ENCODE data around the gene SCG2.
"Not testable (repeated sequence)": the region's sequence is repeated elsewhere in the genome, so short reads cannot be mapped to it uniquely, and the experiment has no call there.

SCG2 gene

GRCh38 chr2:223599640-223600380, 2.4 kb downstream of the SCG2 start:
- no peak for DNase-seq (ENCODE audit: low spot score in 2 of 2)
- H3K27me3 Mint-ChIP-seq, result peaks cover 3% of the 10 kb centered on the region
- H3K9me3 Mint-ChIP-seq, result peaks cover 2% of the 10 kb centered on the region
- H3K36me3 Mint-ChIP-seq, result no peaks in the 10 kb centered on the region
- ATAC-seq (ENCODE audit: low read depth), result no peak
- H3K4me1 Mint-ChIP-seq, result no peaks in the 10 kb centered on the region
- no peak overlapping the region for H3K27ac Mint-ChIP-seq
- no peak overlapping the region for H3K4me3 Mint-ChIP-seq

DNA sequence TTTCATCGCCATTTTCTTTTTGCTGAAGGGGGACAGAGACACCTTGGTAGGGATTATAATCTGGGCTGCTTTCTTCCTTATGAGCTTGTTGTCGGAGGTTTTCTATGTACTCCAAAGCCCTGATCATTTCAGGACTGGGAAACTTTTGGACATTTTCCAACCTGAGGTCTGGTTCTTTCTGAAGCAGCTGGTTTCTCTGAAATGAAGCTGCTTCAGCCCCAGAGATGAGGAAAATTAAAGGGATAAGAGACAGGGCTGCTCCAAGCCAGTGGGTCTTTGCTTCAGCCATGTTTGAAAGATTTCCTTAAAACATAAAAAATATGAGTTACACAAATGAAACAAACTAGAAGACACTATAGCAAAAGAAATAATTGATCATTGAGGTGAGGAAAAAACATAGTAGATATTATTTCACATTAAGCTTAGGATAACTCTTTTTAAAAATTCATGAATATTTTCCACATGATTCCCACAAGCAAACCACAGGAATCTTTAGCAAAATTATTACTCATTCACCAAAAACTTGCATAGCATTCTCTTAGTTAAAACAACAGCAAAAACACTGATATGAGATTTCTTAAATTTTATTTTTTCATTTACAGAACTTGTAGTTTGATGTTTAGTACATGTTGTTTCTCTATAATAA, 3.0 kb downstream of the SCG2 start:
- Mint-ChIP-seq H3K27ac (no peak overlapping the region), H3K27me3 (peaks cover 3% of the 10 kb centered on the region), H3K4me3 (no peak overlapping the region), H3K4me1 (no peaks in the 10 kb centered on the region), H3K9me3 (peaks cover 2% of the 10 kb centered on the region), H3K36me3 (no peaks in the 10 kb centered on the region)
- DNase-seq (ENCODE audit: low spot score in 2 of 2) (no peak), ATAC-seq (ENCODE audit: low read depth) (no peak)

DNA sequence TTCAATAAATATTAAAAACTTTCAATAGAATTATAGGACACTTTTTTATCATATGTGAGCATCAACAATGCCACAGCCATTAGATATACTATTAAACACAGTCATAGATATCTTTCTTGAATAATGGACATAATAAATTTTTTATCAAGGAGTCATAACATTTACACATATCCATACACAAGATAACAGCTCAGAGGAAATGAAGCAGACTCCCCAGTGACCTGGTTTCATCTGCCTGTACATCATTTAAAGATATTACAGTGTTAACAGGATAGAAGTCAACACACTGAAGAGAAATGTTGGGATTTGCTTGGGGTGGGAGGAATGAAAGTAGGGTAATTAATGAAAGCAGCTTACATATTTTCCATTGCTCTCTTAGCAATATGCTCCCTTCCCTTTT, 5.1 kb downstream of the SCG2 start:
- Mint-ChIP-seq H3K36me3 (peaks cover 2% of the 10 kb centered on the region), H3K4me3 (no peak overlapping the region), H3K9me3 (peaks cover 5% of the 10 kb centered on the region), H3K4me1 (no peaks in the 10 kb centered on the region), H3K27me3 (peaks cover 7% of the 10 kb centered on the region), H3K27ac (no peak overlapping the region)
- DNase-seq (ENCODE audit: low spot score in 2 of 2), result no peak
- no peak for ATAC-seq (ENCODE audit: low read depth)

- Mint-ChIP-seq H3K36me3 (peaks cover 2% of the 10 kb centered on the region), H3K27ac (no peak overlapping the region), H3K4me3 (no peak overlapping the region), H3K4me1 (no peaks in the 10 kb centered on the region), H3K9me3 (peaks cover 5% of the 10 kb centered on the region), H3K27me3 (peaks cover 7% of the 10 kb centered on the region)
- ATAC-seq (ENCODE audit: low read depth) (no peak), DNase-seq (ENCODE audit: low spot score in 2 of 2) (no peak)
These were observed 6.0 kb downstream of the SCG2 start for GRCh38 chr2:223596208-223596607.

DNA sequence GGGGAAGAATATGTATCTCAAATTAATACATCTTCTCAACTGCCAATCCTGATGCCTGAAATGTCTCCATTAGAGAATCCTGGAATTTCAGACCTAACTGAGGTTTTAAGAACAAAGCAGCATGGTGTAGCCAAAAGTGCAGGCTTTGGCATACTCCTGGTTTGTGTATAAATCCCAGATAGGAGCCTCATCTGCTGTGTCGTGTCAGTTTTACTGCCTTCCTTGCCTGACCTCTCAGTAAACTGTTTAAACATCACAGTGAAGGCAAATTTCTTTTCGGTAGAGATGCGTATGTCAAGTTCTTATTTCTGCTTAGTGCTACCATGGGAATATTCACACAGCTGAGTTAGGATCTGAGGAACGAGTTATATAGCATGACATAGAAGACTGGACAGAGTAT, 7.3 kb downstream of the SCG2 start:
- no peak for ATAC-seq (ENCODE audit: low read depth)
- no peak overlapping the region for H3K4me3 Mint-ChIP-seq
- H3K4me1 Mint-ChIP-seq, result no peaks in the 10 kb centered on the region
- H3K27ac Mint-ChIP-seq, result no peak overlapping the region
- peaks cover 2% of the 10 kb centered on the region for H3K36me3 Mint-ChIP-seq
- peaks cover 5% of the 10 kb centered on the region for H3K9me3 Mint-ChIP-seq
- DNase-seq (ENCODE audit: low spot score in 2 of 2), result no peak
- peaks cover 7% of the 10 kb centered on the region for H3K27me3 Mint-ChIP-seq

GRCh38 chr2:223594259-223594658, 7.9 kb downstream of the SCG2 start:
- Mint-ChIP-seq H3K27me3 (peaks cover 7% of the 10 kb centered on the region), H3K9me3 (peaks cover 5% of the 10 kb centered on the region), H3K4me1 (no peaks in the 10 kb centered on the region), H3K36me3 (peaks cover 2% of the 10 kb centered on the region), H3K4me3 (no peak overlapping the region), H3K27ac (no peak overlapping the region)
- ATAC-seq (ENCODE audit: low read depth), result no peak
- DNase-seq (ENCODE audit: low spot score in 2 of 2), result no peak

- not testable (repeated sequence) for H3K27ac Mint-ChIP-seq; H3K36me3 Mint-ChIP-seq; DNase-seq (ENCODE audit: low spot score in 2 of 2); H3K9me3 Mint-ChIP-seq; ATAC-seq (ENCODE audit: low read depth); H3K4me3 Mint-ChIP-seq; H3K4me1 Mint-ChIP-seq; H3K27me3 Mint-ChIP-seq
These were observed 9.5 kb downstream of the SCG2 start for GRCh38 chr2:223592689-223593088.

- peaks cover 2% of the 10 kb centered on the region for H3K36me3 Mint-ChIP-seq
- ATAC-seq (ENCODE audit: low read depth) (no peak), DNase-seq (ENCODE audit: low spot score in 2 of 2) (no peak)
- no peaks in the 10 kb centered on the region for H3K4me1 Mint-ChIP-seq
- H3K27me3 Mint-ChIP-seq, result peaks cover 4% of the 10 kb centered on the region
- peaks cover 3% of the 10 kb centered on the region for H3K9me3 Mint-ChIP-seq
- no peak overlapping the region for H3K4me3 Mint-ChIP-seq
- no peak overlapping the region for H3K27ac Mint-ChIP-seq
These were observed 10.6 kb downstream of the SCG2 start for GRCh38 chr2:223591596-223591995.

DNA sequence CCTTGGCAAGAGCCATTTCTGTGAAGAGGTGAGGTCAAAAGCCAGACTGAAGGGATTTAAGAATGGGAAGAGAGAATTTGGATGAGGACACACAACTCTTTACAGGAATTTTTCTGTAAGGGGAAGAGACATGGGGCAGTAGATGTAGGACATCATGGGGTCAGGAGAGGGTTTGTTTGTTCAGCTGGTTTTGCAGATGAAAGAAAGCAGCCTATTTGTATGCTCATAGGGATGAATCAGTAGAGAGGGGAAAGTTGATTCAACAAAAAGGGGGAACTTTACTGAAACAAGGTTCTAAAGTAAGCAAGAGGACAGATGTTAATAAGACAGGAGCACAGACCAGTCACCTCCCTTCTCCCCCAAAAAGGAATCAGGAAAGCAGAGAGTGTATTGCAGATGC, 11.2 kb downstream of the SCG2 start:
- no peaks in the 10 kb centered on the region for H3K4me1 Mint-ChIP-seq
- no peak overlapping the region for H3K27ac Mint-ChIP-seq
- H3K9me3 Mint-ChIP-seq, result peaks cover 3% of the 10 kb centered on the region
- H3K27me3 Mint-ChIP-seq, result peaks cover 4% of the 10 kb centered on the region
- no peak overlapping the region for H3K4me3 Mint-ChIP-seq
- H3K36me3 Mint-ChIP-seq, result peaks cover 2% of the 10 kb centered on the region
- DNase-seq (ENCODE audit: low spot score in 2 of 2) (no peak), ATAC-seq (ENCODE audit: low read depth) (no peak)

DNA sequence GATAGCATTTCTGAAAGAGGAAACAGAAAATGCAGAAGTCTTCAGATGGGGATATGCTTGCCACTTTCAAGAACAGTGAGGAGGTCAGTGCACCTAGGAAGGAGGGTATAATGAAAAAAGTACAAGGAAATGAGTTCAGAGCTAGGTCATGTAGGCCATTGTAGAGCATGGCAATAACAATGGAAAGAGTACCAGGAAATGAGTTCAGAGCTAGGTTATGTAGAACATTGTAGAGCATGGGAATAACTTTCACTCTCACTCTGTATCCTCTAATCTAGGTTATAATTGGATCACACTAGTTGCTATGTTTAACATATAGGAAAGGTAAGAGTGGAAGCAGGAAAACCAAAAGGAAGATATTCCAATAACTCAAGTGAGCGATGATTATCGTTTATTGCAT, 12.3 kb downstream of the SCG2 start:
- Mint-ChIP-seq H3K27ac (no peak overlapping the region), H3K4me3 (no peak overlapping the region), H3K4me1 (no peaks in the 10 kb centered on the region), H3K9me3 (peaks cover 3% of the 10 kb centered on the region), H3K36me3 (peaks cover 2% of the 10 kb centered on the region), H3K27me3 (peaks cover 4% of the 10 kb centered on the region)
- no peak for DNase-seq (ENCODE audit: low spot score in 2 of 2)
- no peak for ATAC-seq (ENCODE audit: low read depth)

- ATAC-seq (ENCODE audit: low read depth), result no peak
- H3K9me3 Mint-ChIP-seq, result peaks cover 3% of the 10 kb centered on the region
- H3K4me3 Mint-ChIP-seq, result no peak overlapping the region
- no peak overlapping the region for H3K27ac Mint-ChIP-seq
- DNase-seq (ENCODE audit: low spot score in 2 of 2), result no peak
- H3K36me3 Mint-ChIP-seq, result peaks cover 2% of the 10 kb centered on the region
- peaks cover 8% of the 10 kb centered on the region for H3K27me3 Mint-ChIP-seq
- no peaks in the 10 kb centered on the region for H3K4me1 Mint-ChIP-seq
These were observed 13.9 kb downstream of the SCG2 start for GRCh38 chr2:223588251-223588650.

DNA sequence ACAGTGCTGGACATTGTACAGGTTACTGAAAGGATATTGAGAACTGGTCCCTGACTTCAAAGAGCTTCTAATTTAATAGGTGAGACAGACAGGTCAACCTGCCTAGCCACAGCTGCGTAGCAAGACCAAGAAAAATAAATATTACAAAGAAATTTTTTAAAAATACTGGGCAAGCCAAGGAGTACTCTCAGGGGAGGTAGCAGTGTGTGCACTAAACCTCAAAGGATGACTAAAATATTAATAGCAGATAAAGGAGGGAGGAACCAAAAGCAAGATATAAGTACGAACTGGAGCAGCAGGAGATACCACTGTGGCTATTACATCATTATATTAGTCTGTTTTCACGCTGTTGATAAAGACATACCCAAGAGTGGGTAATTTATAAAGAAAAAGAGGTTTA, 14.9 kb downstream of the SCG2 start:
- no peak for DNase-seq (ENCODE audit: low spot score in 2 of 2)
- Mint-ChIP-seq H3K36me3 (no peaks in the 10 kb centered on the region), H3K4me3 (no peak overlapping the region), H3K27ac (no peak overlapping the region), H3K9me3 (no peaks in the 10 kb centered on the region), H3K4me1 (no peaks in the 10 kb centered on the region), H3K27me3 (peaks cover 5% of the 10 kb centered on the region)
- no peak for ATAC-seq (ENCODE audit: low read depth)

GRCh38 chr2:223586261-223586660, 15.9 kb downstream of the SCG2 start:
- Mint-ChIP-seq H3K36me3 (no peaks in the 10 kb centered on the region), H3K4me3 (no peak overlapping the region), H3K4me1 (no peaks in the 10 kb centered on the region), H3K27ac (no peak overlapping the region), H3K9me3 (no peaks in the 10 kb centered on the region), H3K27me3 (peaks cover 7% of the 10 kb centered on the region)
- ATAC-seq (ENCODE audit: low read depth) (no peak), DNase-seq (ENCODE audit: low spot score in 2 of 2) (no peak)

DNA sequence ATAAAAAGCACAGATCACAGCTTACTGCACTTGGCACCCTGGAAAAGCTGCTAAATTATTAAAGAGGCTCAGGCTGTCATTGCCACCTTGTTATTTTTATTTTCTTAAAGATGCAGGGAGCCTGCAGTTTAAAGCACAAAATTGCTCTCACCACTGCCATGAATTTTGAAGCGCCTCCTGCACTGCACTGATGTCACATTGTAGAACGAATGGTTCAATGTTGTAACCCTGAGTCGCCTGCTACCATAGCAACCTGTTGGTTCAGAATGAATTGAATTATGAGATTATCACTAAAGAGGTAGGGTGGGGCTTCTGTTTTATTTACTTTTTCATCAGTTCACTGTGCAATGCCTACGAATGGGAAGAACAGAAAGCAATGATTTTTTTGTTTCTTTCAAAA, 16.5 kb downstream of the SCG2 start:
- DNase-seq (ENCODE audit: low spot score in 2 of 2) (no peak), ATAC-seq (ENCODE audit: low read depth) (no peak)
- H3K27ac Mint-ChIP-seq, result no peak overlapping the region
- H3K27me3 Mint-ChIP-seq, result peaks cover 7% of the 10 kb centered on the region
- H3K36me3 Mint-ChIP-seq, result no peaks in the 10 kb centered on the region
- no peaks in the 10 kb centered on the region for H3K4me1 Mint-ChIP-seq
- no peaks in the 10 kb centered on the region for H3K9me3 Mint-ChIP-seq
- H3K4me3 Mint-ChIP-seq, result no peak overlapping the region

GRCh38 chr2:223582001-223582400, 20.2 kb downstream of the SCG2 start:
- no peaks in the 10 kb centered on the region for H3K36me3 Mint-ChIP-seq
- H3K9me3 Mint-ChIP-seq, result no peaks in the 10 kb centered on the region
- H3K27me3 Mint-ChIP-seq, result peaks cover 10% of the 10 kb centered on the region
- H3K27ac Mint-ChIP-seq, result no peak overlapping the region
- no peak for ATAC-seq (ENCODE audit: low read depth)
- no peak for DNase-seq (ENCODE audit: low spot score in 2 of 2)
- H3K4me3 Mint-ChIP-seq, result no peak overlapping the region
- H3K4me1 Mint-ChIP-seq, result no peaks in the 10 kb centered on the region
